ENCODE measurements around the gene SLITRK3.

DNA sequence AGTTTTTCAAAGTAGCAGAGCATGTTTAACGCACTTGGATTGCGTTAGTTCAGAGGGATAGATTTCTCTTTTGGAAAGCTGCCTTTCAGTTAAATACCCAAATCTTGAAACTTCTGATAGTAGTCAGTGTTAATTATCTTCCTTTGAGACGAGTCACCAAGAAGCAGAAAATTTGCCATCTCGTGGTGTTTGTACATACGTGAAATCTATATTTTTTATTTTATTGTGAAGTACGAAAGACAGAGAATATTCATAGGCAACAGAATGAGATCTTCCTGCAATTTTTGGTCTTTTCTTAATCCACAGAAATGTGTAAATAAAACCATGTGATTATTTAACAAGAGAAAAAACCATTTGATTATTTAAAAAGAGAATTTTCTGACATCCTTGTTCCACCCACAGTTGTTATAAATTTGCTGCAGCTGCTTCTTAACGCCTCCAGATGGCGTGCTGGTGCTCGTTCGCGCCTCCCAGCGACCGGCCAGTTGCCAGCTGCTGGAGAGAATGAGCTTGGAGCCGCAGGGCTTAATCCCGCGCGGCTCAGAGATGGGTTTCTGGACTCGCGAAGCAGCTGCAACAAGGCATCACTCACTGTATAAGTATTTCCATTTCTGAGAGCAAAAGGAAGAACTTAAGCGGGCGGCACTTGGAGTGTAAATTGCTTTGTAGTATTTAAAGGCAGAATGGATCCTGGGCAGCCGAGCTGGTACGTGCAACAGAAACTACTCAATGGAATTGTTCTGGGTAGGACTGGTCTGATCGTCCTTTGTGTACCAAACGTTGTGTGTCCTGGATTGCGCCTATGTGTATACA, 10.5 kb upstream of the SLITRK3 start:
- TF ChIP-seq, protein P1, sequence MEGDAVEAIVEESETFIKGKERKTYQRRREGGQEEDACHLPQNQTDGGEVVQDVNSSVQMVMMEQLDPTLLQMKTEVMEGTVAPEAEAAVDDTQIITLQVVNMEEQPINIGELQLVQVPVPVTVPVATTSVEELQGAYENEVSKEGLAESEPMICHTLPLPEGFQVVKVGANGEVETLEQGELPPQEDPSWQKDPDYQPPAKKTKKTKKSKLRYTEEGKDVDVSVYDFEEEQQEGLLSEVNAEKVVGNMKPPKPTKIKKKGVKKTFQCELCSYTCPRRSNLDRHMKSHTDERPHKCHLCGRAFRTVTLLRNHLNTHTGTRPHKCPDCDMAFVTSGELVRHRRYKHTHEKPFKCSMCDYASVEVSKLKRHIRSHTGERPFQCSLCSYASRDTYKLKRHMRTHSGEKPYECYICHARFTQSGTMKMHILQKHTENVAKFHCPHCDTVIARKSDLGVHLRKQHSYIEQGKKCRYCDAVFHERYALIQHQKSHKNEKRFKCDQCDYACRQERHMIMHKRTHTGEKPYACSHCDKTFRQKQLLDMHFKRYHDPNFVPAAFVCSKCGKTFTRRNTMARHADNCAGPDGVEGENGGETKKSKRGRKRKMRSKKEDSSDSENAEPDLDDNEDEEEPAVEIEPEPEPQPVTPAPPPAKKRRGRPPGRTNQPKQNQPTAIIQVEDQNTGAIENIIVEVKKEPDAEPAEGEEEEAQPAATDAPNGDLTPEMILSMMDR (IDR thresholded peaks at IDR 0.05; ENCODE audit: low read length): peak; percentile 100
- TF ChIP-seq EZH2 (optimal IDR thresholded peaks at IDR 0.05; ENCODE audit: low read depth, low read length): no peak
